Endothelial cell of coronary artery (primary cell): Measurements from ENCODE around the gene ART5. TPM values are rescaled to one million over a fixed set of nuclear protein-coding genes. Genes with fewer than 3 reads are reported as not detected.

Source experiments
- total RNA-seq: library from RNA; depleted of rRNA; stranded (reverse); fragments of >200 nt; gene quantifications from 2 replicates; pipeline ENCODE4 v1.2.3, GENCODE V29; 2014

The ART5 gene, protein sequence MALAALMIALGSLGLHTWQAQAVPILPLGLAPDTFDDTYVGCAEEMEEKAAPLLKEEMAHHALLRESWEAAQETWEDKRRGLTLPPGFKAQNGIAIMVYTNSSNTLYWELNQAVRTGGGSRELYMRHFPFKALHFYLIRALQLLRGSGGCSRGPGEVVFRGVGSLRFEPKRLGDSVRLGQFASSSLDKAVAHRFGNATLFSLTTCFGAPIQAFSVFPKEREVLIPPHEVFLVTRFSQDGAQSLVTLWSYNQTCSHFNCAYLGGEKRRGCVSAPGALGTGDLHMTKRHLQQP
- not detected in 2 replicates for total RNA-seq

DNA sequence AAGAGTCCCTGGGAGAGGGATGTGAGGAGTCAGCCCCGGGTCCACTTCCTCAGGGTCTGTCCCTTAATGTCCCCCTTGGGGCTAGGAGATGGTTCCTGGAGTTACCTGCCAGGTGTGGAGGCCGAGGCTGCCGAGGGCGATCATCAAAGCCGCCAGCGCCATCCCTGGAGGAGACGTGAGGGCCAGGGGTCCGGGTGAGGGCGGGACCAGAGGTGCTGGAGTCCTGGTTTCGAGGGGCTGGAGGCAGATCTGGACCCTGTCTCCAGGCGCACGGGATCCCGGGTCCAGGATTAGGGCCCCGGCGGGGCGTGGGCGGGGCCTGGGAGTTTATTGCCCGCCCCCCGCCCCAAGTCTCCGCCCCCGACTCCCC, at the start of gene ART5:
Gene ART5 (minus strand): TSS at position 292 of the 370 bp plus-strand sequence. CDS start 130 bp downstream, at position 162.

DNA sequence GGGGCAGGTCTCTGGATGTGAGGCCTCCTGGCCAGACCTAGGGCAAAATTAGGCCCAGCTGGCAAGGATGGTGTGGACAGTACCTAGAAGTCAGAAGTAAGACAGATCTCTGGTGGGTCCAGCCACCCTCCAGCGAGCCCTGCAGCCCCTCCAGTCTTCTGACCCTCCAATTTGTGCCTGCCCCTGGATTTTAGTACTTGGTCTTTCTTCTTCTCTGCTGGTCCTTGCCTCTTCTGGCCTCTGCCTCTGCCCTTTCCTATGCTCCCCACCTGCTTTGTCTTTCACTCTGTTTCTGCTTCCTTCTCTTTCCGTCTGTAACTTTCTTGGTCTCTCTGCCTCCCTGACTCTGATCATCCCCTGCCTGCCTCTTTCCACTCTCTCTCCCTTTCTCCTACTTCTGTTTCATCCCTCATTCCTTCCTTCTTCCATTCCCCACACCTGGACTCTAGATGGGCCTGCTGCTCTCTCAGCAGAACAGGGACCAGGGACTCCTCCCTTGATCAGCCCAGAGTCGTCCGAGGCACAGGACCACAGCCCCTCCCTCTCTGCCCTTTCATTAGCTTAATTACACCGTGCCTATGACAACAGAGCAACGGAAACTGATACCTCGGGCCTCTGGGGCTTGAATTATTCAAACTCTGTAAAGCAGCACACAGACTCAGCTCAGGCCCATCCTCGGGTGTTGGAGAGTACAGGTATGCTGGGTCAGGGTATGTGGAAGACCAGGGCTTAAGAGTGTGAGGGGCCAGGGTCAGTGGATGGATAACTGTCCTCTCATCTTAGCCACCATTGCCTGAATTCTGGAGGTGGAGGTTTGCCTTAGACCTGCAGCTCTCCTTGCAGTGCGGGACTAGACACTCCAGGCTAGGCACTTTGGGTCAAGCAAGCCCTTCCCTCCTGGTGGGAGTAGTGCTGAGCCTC, 29.8 kb upstream of the ART5 start, which contains the start of gene CHRNA10:
Gene CHRNA10 (minus strand): TSS at position 51 of the 921 bp plus-strand sequence. CDS start 72 bp downstream, outside the sequence.

DNA sequence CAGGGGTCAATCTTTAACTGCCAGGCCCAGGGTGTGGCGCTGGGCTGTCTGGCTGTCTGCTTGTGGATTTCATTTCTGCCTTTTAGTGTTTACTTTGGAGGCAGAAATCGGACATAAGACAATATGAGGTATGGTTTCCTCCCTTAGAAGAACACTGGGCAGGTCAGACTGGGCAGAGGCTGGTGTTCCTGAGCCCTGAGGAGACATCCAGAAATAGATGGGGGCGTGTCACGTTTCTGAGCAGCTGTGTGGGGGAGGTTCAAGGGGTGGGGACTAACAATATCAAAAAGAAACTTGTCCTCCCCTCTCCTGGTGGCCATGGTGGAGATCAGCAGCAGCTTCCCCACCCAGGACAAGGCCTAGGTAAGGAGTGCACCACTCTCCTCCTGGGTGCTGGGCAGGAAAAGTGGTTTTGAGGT, 3.0 kb upstream of the ART5 start, which contains the start of gene ART1:
Gene ART1 (plus strand): TSS at position 312 of the 419 bp plus-strand sequence. CDS start 14,086 bp downstream, outside the sequence.

Other genes with a start within 250 kb of the ART5 start
- gene ART1, start 3.1 kb upstream of the ART5 start, total RNA-seq = not detected in 2 replicates
- gene CHRNA10, start 29.4 kb upstream of the ART5 start, total RNA-seq = 0.54 and 0.66 TPM in 2 replicates
- gene NUP98, start 155.6 kb upstream of the ART5 start, total RNA-seq = 84.2 and 90.6 TPM in 2 replicates
- 7.2 and 9.5 TPM in 2 replicates for gene PGAP2, start 166.6 kb upstream of the ART5 start, total RNA-seq
- 10.7 and 15.6 TPM in 2 replicates for gene RHOG, start 199.0 kb upstream of the ART5 start, total RNA-seq
- gene STIM1, start 213.7 kb upstream of the ART5 start, total RNA-seq = 17.5 and 31.4 TPM in 2 replicates